GM11168 (cell line): ENCODE measurements around the gene ZDHHC14.
"Not testable (repeated sequence)": the region's sequence is repeated elsewhere in the genome, so short reads cannot be mapped to it uniquely, and the experiment has no call there.

Source experiments
- in situ Hi-C: fragments of 300-500 bp; cut with MboI; formaldehyde crosslinking; loops from one replicate; pipeline ENCODE4 v1.12.0; 2022; ENCODE audit warnings: low sequenced_read_pairs; ENCODE audit not compliant: unreplicated experiment

Gene ZDHHC14

DNA sequence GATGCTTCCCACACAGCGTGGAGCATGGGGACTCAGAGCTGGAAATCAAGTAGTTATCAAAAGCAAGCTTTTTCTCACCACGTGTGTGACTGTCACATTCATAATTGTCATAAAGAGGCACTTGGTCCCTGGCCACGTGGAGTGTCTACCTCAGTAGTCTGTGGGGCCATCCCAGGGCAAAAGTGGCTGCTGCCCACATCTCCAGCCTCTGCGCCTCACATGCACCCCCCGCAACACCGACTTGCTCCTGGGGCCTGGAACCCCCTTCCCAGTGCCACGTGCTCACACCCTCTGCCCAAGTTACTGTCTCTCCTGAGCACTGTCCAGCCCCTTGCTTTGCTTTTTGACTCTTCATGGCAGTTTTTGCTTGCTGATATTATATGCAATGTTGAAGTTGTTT lies 308.9 kb downstream of the ZDHHC14 start:
- in situ Hi-C loops = no loop called here

DNA sequence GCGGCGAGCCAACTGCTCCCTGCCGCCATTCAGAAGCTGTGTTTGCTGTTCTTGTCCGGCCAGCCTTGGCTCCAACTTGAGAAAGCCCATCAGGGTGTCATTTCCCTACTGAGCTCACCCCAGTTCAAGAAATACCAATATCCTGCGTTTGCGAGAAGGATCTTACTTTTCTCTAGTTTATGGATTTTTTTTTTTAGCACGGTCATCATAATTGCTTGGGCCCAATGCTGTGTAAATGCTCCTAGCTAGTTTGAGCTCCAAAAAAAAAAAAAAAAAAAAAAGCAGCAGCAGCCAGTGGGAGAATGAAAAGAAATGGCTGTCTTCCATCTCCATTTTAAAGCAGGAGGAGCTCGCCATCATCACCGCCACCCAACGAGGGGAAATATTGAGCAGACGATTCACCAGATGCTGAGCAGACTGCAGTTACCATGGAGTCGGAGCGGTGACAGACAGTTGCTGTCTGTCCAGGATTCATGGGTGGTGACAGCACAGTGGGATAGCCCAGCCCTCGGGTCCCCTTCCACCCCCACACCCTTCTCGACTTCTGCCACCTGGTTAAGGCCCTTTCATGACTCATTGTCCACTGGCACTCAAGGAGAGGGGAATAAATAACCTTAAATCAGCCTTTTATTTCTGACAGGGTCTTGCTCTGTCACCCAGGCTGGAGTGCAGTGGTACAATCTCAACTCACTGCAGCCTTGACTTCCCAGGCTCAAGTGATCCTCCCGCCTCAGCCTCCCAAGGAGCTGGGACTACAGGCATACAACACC lies 309.6 kb downstream of the ZDHHC14 start:
- in situ Hi-C loops = no loop called here

DNA sequence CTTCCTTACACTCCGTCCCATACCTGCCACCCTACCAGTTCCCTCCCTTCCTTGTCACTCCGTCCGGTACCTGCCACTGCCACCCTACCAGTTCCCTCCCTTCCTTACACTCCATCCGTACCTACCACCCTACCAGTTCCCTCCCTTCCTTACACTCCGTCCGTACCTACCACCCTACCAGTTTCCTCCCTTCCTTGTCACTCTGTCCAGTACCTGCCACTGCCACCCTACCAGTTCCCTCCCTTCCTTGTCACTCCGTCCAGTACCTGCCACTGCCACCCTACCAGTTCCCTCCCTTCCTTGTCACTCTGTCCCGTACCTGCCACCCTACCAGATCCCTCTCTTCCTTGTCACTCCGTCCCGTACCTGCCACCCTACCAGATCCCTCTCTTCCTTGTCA lies 310.6 kb downstream of the ZDHHC14 start:
- in situ Hi-C loops = not testable (repeated sequence)

DNA sequence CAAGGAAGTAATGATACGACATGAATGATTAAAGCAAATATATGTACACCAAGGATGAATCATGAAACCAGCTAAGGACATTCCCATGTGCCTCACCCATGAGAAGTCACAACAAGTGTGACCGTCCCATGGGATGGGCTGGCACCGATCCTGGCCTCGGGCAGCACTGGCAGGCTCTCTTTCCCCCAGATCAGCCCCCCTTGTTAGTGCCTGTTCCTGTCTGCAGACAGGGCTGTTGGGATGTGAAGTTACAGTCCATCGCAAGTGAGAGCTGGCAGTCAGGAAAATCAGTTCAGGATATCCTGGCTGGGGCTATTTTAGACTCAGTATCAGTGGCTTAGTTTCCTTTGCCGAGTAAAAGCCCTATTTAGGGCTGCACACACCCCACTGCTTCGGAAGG lies 312.9 kb downstream of the ZDHHC14 start:
- in situ Hi-C loops = no loop called here

GRCh38 chr6:157695301-157696040 lies 314.5 kb downstream of the ZDHHC14 start:
- in situ Hi-C loops = no loop called here

- in situ Hi-C loops = no loop called here
Observed at GRCh38 chr6:157699777-157700636, 319.0 kb downstream of the ZDHHC14 start.

DNA sequence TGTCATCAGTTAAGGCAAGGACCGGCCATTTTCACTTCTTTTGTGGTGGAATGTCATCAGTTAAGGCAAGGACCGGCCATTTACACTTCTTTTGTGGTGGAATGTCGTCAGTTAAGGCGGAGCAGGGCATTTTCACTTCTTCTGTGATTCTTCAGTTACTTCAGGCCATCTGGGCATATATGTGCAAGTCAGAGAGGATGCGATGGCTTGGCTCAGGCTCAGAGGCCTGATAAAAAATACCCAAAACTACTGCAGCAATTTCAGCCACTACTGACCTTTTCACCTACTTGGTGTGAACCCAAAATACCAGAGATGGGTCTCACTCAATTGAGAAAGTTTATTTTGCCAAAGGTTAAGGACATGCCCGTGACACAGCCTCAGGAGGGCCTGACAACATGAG lies 325.4 kb downstream of the ZDHHC14 start:
- in situ Hi-C loops = not testable (repeated sequence)

GRCh38 chr6:157706883-157707282 lies 325.9 kb downstream of the ZDHHC14 start:
- in situ Hi-C loops = no loop called here

DNA sequence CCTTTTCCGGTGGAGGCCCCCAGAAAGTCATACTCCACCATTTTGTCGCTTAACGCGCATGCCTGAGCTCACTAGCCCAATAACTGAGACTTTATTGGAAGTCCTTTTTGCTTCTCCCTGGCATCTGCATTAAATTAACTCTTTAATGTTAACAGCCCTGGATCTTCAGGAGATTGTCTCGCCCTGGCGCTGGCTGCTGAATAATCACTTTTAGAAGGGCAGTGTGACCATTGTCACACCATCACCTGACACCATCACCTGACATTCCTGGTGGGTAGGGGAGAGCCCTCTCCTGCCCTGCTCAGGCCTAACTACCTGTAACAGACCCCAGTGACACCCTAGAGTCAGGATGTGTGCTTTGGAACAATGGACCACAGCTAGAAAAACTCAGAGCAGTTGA lies 326.6 kb downstream of the ZDHHC14 start:
- in situ Hi-C loops = no loop called here

DNA sequence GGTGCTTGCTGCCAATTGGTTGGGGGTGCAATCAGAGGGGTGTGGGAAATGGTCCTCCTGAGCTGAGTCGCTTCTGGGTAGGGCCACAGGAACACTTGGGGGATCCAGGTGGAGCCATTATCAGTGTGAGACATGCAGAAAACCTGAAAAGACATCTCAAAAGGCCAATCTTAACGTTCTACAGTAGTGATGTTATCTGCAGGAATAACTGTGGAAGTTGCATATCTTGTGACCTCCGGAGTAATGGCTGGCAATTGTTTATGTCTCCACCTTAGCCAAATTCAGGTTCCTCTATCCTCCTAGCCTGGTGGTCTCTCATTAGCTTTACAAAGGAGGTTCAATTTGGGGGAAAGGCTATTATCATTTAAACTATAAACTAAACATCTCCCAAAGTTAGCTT lies 327.2 kb downstream of the ZDHHC14 start:
- in situ Hi-C loops = no loop called here

- in situ Hi-C loops = no loop called here
Observed at GRCh38 chr6:157708933-157709332, 327.9 kb downstream of the ZDHHC14 start.

- in situ Hi-C loops = no loop called here
Observed at GRCh38 chr6:157709555-157709954, 328.6 kb downstream of the ZDHHC14 start.

DNA sequence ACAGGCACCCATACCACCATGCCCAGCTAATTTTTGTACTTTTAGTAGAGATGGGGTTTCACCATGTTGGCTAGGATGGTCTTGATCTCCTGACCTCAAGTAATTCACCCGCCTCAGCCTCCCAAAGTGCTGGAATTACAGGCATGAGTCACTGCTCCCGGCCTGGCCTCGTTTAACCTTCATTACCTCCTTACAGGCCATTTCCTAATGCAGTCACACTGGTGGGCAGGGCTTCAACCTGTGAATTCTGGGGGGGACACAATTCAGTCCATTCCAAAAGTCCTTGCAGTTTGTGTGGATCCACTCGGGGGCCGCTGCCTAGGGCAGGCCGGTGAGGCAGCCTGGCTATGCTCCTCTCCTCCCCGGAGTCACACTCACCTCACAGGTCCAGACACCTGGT lies 329.6 kb downstream of the ZDHHC14 start:
- in situ Hi-C loops = no loop called here

DNA sequence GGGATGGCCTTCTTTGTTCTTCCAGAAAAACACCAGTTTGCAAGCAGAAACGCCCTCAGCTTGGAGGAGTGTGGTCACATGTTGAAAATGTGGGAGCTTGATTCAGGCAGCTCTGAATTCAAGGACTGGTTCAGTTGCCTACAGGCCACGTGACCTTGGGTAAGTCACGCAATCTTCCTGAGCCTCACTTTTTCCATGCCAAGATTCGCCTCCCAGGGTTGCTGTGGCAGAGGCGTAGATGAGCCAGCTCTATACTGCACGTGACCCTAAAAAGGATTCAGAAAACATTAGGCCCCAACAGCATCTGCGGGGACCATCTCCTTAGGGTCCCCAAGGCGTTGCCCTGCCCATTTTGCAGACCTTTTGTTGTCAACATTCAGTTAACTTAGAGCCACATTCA lies 330.1 kb downstream of the ZDHHC14 start:
- in situ Hi-C loops = no loop called here

DNA sequence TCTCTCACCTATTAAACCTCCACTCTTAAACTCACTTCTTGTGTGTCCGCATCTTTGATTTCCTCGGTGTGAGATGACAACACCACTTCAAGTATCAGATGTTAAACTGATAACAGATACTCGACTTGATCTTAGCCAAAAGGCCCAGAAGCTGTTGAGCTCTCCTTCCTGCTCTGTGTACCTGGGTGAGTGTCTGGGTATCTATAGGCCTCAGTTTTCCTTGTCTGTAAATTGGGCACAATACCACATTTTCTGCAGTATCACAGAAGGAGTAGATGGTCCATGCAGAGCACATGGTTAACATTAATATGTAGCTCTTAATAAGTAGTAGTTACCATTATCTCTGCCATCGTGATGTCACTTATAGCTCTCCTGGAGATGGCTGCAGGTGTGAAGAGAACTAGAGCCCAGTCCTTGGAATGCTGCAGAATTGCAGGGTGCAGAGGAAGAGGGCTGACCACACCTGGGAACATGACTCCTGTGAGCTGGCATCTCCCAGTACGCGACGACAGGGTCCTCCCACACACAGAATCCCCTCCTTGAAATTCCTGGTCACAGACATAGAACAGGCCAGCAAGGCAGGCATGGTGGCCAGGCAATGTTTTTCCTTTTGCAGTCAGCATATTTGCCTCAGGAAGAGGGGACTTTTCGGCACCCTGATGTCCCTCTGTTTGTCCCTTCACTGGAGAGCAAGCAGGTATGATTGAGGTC lies 331.8 kb downstream of the ZDHHC14 start:
- in situ Hi-C loops = no loop called here

DNA sequence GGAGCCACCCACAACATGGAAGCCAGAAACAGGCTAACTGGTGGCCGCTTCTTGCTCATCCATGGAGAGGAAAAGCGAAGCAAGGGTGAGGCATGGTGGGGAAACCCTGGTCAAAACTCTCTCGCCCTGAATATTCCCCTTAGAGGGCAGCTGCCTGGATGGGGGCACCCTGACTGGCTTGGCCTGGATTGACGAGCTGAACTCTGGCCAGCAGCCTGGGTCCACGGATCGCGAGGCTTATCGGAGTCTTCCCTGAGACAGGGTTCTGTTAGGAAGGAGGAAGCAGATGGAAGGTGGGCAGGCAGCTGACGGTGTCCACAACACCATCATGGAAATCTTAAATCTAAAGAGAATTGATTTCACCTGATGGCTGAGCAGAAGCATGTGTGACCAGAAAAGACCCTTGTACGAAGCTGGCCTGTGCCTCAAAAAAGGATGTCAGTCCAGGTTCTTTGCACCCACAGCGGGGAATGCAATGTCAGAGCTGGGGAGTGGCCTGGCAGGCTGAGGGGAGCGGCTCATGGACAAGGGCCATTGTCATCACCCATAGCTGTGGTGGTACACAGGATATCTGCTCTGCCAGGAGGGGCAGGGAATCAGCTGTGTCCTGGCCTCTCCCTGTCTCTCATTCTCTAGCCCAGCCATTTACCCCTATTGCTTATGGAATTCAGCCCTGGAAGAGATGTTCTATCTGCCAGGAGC lies 332.6 kb downstream of the ZDHHC14 start:
- in situ Hi-C loops = no loop called here

GRCh38 chr6:157714153-157714490 lies 333.1 kb downstream of the ZDHHC14 start:
- in situ Hi-C loops = no loop called here

DNA sequence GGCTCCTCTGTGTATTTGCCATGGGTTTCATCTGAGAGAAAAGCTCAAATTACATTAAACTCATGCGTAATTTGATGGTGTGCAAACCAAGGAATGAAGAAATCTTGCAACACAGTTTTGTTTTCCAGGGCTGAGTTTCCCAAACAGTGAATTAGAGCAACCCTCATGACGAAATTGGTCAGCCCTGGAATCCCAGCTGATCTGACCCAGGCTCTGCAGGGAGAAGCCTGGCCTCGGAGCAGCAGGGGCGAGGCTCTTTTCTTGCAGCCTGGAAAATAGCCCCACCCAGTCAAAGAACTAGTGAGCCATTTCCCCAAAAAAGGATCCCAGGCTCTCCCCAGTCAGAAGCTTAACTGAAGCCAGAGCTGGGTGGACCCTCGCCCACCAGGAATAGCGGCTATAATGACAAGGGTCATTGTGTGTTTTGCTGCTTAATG lies 334.8 kb downstream of the ZDHHC14 start:
- in situ Hi-C loops = no loop called here

DNA sequence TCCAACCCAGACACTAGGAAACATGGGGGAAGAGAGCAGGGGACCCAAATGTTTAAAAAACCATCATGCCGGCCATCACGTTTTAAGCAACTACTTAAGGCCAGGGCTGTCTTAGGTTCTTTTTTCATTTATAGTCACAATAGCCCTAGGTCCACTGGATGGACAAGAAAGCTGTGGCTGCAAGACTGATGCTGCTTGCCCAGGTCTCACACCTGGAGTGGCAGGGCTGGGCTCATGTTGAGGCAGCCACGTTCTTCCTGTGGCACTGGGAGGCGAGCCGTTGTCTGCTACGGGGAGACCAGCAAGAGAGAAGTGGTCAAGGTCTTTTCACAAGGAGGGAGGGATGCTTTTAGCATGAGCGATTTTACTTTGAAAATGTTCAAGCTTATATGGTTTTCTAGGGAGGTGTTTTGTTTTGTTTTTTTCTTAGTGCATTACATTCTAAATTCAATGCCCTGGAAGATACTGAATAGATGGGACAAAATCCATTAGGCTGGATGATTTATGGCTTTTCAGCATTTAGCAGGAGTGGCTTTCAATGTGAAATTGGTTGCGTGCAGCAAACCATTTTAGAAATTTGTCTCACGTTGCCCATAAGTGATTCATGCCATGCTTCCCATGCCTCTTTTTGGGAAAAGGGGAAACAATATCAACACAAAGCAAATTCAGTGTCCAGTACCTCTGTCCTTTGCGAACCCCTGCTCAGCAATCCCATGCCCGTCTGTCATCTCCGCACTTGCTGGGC lies 335.4 kb downstream of the ZDHHC14 start:
- in situ Hi-C loops = no loop called here
